NT2/D1 (cell line): ENCODE measurements around the gene PIK3R6.
"Not testable (repeated sequence)": the region's sequence is repeated elsewhere in the genome, so short reads cannot be mapped to it uniquely, and the experiment has no call there.

Source experiments
- YY1 ChIP-seq: IDR thresholded peaks from 2 replicates; pipeline ENCODE4 v1.6.1; 2011; ENCODE audit not compliant: insufficient read length, insufficient read depth
- ZNF274 ChIP-seq: IDR thresholded peaks from 2 replicates; pipeline ENCODE4 v1.6.1; 2011; ENCODE audit warnings: mild to moderate bottlenecking, low read depth, low read length

DNA sequence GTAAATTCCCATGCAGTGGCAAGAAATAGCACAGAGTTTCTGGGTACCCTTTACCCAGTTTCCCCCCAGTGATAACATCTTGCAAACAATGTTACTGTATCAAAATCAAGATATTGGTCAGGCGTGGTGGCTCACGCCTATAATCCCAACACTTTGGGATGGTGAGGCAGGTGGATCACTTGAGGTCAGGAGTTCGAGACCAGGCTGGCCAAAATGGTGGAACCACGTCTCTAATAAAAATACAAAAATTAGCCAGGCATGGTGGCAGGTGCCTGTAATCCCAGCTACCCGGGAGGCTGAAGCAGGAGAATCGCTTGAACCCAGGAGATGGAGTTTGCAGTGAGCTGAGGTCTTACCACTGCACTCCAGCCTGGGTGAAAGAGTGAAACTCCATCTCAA lies 11.3 kb downstream of the PIK3R6 start:
- TF ChIP-seq ZNF274, YY1: not testable (repeated sequence)
